Measurements from ENCODE around the gene MSANTD3. TPM values are rescaled to one million over a fixed set of nuclear protein-coding genes. Genes with fewer than 3 reads are reported as not detected.

The MSANTD3 gene
- total and polyA plus RNA-seq, 7 donors: 15.2 to 59.4 (median 25.6) TPM

- H3K4me3 ChIP-seq: no peak overlapping the region
- no peaks in the 10 kb centered on the region for H3K9me3 ChIP-seq
- peaks cover 0 to 5% (median 0%) of the 10 kb centered on the region in 3 donors for H3K27me3 ChIP-seq (ENCODE audit: insufficient read depth in 3 of 3, low read length in 2 of 3)
- 35 to 40% (median 36%) methylated on average over 5 of the region's 5 CpGs for WGBS, 3 donors
- no peak overlapping the region for H3K27ac ChIP-seq
- DNase-seq (no peak), ATAC-seq (no peak)
- intact Hi-C loops (cut with DNase I): no loop called here
- H3K36me3 ChIP-seq (ENCODE audit: insufficient read depth in 1 of 2, low read depth in 1 of 2): no peaks in the 10 kb centered on the region
- TF ChIP-seq CTCF (IDR thresholded peaks at IDR 0.05): no peak
- H3K4me1 ChIP-seq: no peaks in the 10 kb centered on the region
These were observed 18.3 kb upstream of the MSANTD3 start for GRCh38 chr9:100408546-100409175.

GRCh38 chr9:100409176-100409556 is 17.8 kb upstream of the MSANTD3 start:
- TF ChIP-seq CTCF (IDR thresholded peaks at IDR 0.05): no peak
- Histone ChIP-seq H3K27me3 (ENCODE audit: insufficient read depth in 3 of 3, low read length in 2 of 3) (peaks cover 0 to 5% (median 0%) of the 10 kb centered on the region in 3 donors), H3K9me3 (no peaks in the 10 kb centered on the region), H3K27ac (no peak overlapping the region), H3K36me3 (ENCODE audit: insufficient read depth in 1 of 2, low read depth in 1 of 2) (no peaks in the 10 kb centered on the region), H3K4me3 (no peak overlapping the region), H3K4me1 (no peaks in the 10 kb centered on the region)
- intact Hi-C loops (cut with DNase I): no loop called here
- DNase-seq (no peak), ATAC-seq (no peak)
- 83 to 93% (median 89%) methylated on average over 1 of the region's 1 CpG for WGBS, 3 donors

- DNase-seq (peak; percentile 90 to 92), ATAC-seq (peak; percentile 97 to 100 (median 100))
- no peak for TF ChIP-seq CTCF (IDR thresholded peaks at IDR 0.05)
- WGBS, 3 donors: 11 to 12% (median 12%) methylated on average over 38 of the region's 38 CpGs
- H3K4me1 ChIP-seq: no peaks in the 10 kb centered on the region
- H3K36me3 ChIP-seq (ENCODE audit: insufficient read depth in 1 of 2, low read depth in 1 of 2): no peaks in the 10 kb centered on the region
- peak overlapping the region; percentile 75 for H3K4me3 ChIP-seq
- peaks cover 0 to 5% (median 0%) of the 10 kb centered on the region in 3 donors for H3K27me3 ChIP-seq (ENCODE audit: insufficient read depth in 3 of 3, low read length in 2 of 3)
- H3K27ac ChIP-seq: peak overlapping the region; percentile 36
- intact Hi-C loops (cut with DNase I): loop anchor here in 1 of 2 donors (5.0 kb wide), 1 partner anchor 59 kb away; the partner anchor contains the start of gene TEX10
- no peaks in the 10 kb centered on the region for H3K9me3 ChIP-seq
These were observed 15.3 kb upstream of the MSANTD3 start for GRCh38 chr9:100411472-100412283.

GRCh38 chr9:100413839-100414420 is 13.0 kb upstream of the MSANTD3 start:
- 90 to 94% (median 92%) methylated on average over 5 of the region's 5 CpGs for WGBS, 3 donors
- ATAC-seq (no peak), DNase-seq (no peak)
- intact Hi-C loops (cut with DNase I): loop anchor here in 1 of 2 donors (5.0 kb wide), 1 partner anchor 62 kb away; the partner anchor contains the start of gene TEX10
- Histone ChIP-seq H3K4me1 (no peaks in the 10 kb centered on the region), H3K27me3 (ENCODE audit: insufficient read depth in 3 of 3, low read length in 2 of 3) (peaks cover 0 to 5% (median 3%) of the 10 kb centered on the region in 3 donors), H3K36me3 (ENCODE audit: insufficient read depth in 1 of 2, low read depth in 1 of 2) (no peaks in the 10 kb centered on the region), H3K9me3 (no peaks in the 10 kb centered on the region), H3K4me3 (no peak overlapping the region), H3K27ac (no peak overlapping the region)
- TF ChIP-seq CTCF (IDR thresholded peaks at IDR 0.05): no peak
